ENCODE results near the gene P2RX6. TPM values are rescaled to one million over a fixed set of nuclear protein-coding genes. Genes with fewer than 3 reads are reported as not detected.

Gene P2RX6
- total RNA-seq, 4 donors from 2014 or later = 0.76 to 1.5 (median 1.2) TPM; not detected in 1

DNA sequence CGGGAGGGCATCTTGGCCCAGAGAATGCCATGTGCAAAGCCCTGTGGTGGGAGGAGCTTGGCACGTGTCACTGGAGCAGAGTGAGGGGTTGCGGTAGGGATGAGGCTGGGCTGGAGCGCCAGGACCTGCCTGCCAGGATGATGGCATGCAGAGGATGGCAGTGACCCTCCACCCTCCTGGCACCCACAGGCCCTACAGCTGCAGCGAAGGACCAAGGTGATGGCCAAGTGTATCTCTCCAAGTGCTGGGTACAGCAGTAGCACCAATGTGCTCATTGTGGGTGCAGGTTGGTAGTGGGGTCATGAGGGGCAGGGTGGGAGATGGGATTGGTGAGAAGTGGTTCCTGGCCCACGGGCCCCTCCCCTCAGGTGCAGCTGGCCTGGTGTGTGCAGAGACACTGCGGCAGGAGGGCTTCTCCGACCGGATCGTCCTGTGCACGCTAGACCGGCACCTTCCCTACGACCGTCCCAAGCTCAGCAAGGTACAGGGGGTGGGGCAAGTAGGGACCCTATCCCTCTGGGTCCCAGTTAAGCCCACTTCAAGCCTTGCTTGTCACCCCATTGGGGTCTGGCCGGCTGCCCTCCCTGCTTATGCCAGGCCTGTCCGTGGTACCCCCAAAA lies 40.5 kb upstream of the P2RX6 start:
- Histone ChIP-seq H3K4me3 (no peak overlapping the region), H3K36me3 (no peaks in the 10 kb centered on the region), H3K9me3 (no peaks in the 10 kb centered on the region), H3K4me1 (no peaks in the 10 kb centered on the region), H3K27me3 (no peaks in the 10 kb centered on the region), H3K27ac (no peak overlapping the region)
- TF ChIP-seq, protein P1, sequence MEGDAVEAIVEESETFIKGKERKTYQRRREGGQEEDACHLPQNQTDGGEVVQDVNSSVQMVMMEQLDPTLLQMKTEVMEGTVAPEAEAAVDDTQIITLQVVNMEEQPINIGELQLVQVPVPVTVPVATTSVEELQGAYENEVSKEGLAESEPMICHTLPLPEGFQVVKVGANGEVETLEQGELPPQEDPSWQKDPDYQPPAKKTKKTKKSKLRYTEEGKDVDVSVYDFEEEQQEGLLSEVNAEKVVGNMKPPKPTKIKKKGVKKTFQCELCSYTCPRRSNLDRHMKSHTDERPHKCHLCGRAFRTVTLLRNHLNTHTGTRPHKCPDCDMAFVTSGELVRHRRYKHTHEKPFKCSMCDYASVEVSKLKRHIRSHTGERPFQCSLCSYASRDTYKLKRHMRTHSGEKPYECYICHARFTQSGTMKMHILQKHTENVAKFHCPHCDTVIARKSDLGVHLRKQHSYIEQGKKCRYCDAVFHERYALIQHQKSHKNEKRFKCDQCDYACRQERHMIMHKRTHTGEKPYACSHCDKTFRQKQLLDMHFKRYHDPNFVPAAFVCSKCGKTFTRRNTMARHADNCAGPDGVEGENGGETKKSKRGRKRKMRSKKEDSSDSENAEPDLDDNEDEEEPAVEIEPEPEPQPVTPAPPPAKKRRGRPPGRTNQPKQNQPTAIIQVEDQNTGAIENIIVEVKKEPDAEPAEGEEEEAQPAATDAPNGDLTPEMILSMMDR (IDR thresholded peaks at IDR 0.05) = no peak
- no peak for TF ChIP-seq POLR2A (IDR thresholded peaks at IDR 0.05)
- DNase-seq = no peak
- intact Hi-C loops (cut with DNase I; ENCODE audit: low total_unique reads) = no loop called here

DNA sequence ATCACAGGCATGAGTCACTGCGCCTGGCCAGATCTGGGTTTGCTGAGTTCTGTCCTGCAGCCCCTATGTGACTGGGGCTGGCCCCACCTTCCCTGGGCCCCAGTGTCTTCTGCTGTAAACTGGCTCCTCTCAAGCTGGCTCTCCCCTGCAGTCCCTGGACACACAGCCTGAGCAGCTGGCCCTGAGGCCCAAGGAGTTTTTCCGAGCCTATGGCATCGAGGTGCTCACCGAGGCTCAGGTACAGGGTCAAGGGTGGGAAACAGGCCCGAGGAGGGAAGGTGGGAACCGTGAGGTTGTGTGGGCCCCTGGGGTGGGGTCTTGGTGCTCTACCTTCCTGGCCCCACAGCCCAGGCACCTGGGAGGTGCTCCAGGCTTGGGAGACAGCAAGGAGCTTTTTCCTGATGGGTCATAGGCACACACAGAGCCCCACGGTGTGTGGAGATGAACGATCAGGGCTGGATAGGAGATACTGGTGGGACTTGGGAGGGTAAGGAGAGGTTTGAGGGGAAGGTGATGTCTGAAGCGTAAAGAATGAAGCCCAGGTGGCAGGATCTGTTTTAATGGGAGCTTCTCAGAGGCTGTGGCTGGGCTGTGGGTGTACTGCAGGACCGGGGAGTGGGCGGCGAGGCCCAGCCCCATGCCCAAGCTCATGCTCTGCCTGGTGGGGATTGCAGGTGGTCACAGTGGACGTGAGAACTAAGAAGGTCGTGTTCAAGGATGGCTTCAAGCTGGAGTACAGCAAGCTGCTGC lies 39.2 kb upstream of the P2RX6 start:
- Histone ChIP-seq H3K9me3 (no peaks in the 10 kb centered on the region), H3K4me3 (no peak overlapping the region), H3K4me1 (no peaks in the 10 kb centered on the region), H3K27me3 (no peaks in the 10 kb centered on the region), H3K36me3 (no peaks in the 10 kb centered on the region), H3K27ac (no peak overlapping the region)
- DNase-seq = no peak
- no peak for TF ChIP-seq POLR2A (IDR thresholded peaks at IDR 0.05)
- TF ChIP-seq, protein P1 (IDR thresholded peaks at IDR 0.05) = no peak
- intact Hi-C loops (cut with DNase I; ENCODE audit: low total_unique reads) = no loop called here

- intact Hi-C loops (cut with DNase I; ENCODE audit: low total_unique reads) = no loop called here
Measured at GRCh38 chr22:20976291-20976877, 38.6 kb upstream of the P2RX6 start.

DNA sequence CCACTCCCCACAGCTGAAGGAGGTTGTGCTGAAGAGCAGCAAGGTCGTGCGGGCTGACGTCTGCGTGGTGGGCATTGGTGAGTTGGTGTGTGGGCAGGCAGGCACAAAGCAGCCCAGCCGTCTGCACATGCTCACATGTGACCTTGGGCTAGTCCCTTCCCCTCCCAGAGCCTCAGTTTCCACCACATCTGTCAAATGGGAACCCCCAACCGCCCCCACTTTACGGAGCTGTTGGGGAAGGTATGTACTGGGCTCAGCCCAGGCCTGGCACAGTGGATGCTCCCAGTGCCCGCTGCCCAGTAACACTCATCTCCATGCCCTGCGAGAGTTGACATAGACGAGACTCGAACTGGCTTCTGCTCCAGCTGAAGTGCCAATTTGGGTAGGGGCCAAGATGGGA lies 37.9 kb upstream of the P2RX6 start:
- no peaks in the 10 kb centered on the region for H3K27me3 ChIP-seq
- H3K36me3 ChIP-seq = no peaks in the 10 kb centered on the region
- intact Hi-C loops (cut with DNase I; ENCODE audit: low total_unique reads) = no loop called here
- DNase-seq = no peak
- H3K9me3 ChIP-seq = no peaks in the 10 kb centered on the region
- H3K4me3 ChIP-seq = no peak overlapping the region
- no peak overlapping the region for H3K27ac ChIP-seq
- TF ChIP-seq POLR2A (IDR thresholded peaks at IDR 0.05) = no peak
- TF ChIP-seq, protein P1 (IDR thresholded peaks at IDR 0.05) = no peak
- H3K4me1 ChIP-seq = peaks cover 0 to 8% of the 10 kb centered on the region in 2 donors

More at GRCh38 chr22:20976291-20976877, 38.6 kb upstream of the P2RX6 start:
- DNase-seq = no peak
- TF ChIP-seq, protein P1 (IDR thresholded peaks at IDR 0.05) = no peak
- TF ChIP-seq POLR2A (IDR thresholded peaks at IDR 0.05) = no peak
- H3K27me3 ChIP-seq = no peaks in the 10 kb centered on the region
- no peaks in the 10 kb centered on the region for H3K9me3 ChIP-seq
- H3K4me3 ChIP-seq = no peak overlapping the region
- no peaks in the 10 kb centered on the region for H3K36me3 ChIP-seq
- H3K27ac ChIP-seq = no peak overlapping the region
- H3K4me1 ChIP-seq = peaks cover 0 to 6% of the 10 kb centered on the region in 2 donors

Data from uterus (tissue), 4 donors.